NCI-H82 (cell line): Measurements from ENCODE around the gene FER.

ENCODE experiments used
- DNase-seq: peaks from one replicate; lab custom pipeline; 2025; lab: John Stamatoyannopoulos, UW

FER gene

DNA sequence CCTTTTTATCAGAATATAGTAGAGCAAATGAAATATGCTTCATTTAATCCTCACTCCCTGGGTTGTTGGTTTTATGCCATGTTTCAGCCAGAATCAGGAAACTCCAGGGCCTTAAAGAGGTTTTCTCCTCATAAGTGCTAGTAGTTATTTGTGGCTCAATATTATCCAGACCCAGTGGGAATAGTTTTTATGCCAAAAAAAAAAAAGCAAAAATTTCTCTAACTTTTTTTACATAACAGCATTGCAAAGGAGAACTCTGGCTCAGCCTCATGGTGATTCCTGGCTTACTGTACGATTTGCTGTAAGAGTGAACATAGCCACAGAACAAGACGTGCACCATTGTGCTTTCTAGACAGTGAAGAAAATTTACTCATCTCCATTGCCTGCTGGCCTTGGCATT, 429.5 kb downstream of the FER start:
- DNase-seq: no peak

DNA sequence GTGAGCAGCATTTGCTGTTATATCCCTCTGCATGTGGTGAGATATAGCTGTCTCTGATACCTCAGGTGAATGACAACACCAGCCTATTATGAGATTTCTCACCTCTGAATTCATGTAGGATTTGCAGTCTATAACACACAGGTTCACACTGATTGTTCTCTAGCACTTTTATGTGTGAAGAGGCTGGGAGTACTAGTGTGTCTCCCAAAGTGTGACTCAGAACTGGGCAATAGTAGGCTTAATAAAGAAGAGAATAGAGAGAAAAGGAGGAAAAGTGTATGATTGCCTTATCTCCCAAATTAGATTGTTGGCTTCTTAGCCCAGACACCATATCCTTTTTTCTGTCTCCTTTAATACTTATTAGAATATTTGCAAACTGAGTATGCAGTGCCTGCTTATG, 430.1 kb downstream of the FER start:
- no peak for DNase-seq

DNA sequence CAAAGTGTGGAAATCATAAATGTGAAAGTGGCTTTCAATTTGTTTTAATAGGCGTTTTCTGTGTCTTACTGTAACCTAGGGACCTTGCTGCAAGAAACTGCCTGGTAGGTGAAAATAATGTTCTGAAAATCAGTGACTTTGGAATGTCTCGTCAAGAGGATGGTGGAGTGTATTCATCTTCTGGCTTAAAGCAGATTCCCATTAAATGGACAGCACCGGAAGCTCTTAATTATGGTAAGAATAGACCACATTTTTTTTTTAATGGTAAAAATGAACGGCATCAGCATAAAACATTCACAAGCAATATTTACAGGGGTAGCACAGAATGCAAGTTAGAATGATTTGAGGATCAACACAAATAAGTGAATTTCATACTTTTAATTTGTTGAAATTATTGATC, 433.0 kb downstream of the FER start:
- DNase-seq: no peak

DNA sequence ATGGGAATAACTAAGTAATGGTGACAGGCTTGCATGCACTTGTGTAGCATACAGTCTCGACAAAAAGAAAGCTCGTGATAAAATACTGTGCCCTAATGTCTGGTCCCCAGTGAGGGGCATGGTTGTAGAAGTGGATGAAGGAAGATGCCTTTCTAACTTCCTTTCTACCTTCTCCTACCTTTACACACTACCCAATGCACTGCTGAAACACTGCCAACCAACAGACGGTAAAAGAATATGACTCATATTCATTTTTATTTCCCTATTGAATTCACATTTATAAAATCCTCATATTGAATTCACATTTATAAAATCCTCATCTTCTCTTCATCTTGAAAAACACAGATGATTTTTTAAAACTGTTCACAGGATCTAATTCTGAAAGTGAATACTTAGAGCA, 439.1 kb downstream of the FER start:
- no peak for DNase-seq

- DNase-seq: no peak
These were observed 443.5 kb downstream of the FER start for GRCh38 chr5:109191153-109191558.

GRCh38 chr5:109192027-109192426, 444.3 kb downstream of the FER start:
- no peak for DNase-seq

- no peak for DNase-seq
These were observed 445.0 kb downstream of the FER start for GRCh38 chr5:109192555-109193281.

- DNase-seq: no peak
These were observed 448.0 kb downstream of the FER start for GRCh38 chr5:109195667-109196066.

- DNase-seq: no peak
These were observed 448.6 kb downstream of the FER start for GRCh38 chr5:109196087-109196822.

- DNase-seq: no peak
These were observed 449.1 kb downstream of the FER start for GRCh38 chr5:109196823-109197160.

- no peak for DNase-seq
These were observed 451.6 kb downstream of the FER start for GRCh38 chr5:109199289-109199688.

DNA sequence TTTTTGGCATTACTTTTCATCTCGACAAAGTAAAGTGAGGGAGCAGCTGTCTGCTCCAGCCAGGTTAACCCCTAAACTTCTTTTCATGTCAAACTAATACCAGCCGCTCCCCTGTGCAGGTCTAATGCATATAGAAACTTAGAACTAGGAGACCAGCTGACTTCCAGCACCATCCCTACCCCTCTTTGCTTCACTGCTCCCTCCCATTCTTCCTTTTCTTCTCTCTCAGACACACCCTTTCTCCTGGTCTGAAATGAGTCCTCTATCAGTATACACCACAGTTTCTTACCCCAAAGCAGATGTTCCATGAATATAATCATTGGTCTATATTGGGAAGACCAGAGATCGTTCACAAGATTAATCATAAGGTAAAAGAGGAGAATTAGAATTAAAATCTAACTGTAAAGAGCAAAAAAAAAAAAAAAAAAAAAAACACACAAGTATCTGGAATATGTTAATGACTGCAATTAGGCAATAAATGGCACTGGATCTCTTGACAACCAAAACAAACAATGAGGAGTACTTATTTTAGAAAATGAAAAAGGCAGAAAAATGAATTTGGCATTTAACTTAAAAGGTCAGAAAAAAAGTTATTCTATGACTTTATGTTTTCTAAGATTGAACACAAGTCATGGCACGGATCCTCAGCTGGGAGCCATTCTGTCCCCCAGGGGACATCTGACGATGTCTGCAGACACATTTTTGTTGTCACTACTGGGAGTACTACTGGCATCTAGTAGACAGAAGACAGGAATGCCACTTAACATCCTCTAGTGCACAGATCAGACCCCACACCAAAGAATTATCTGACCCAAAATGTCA, 452.3 kb downstream of the FER start:
- no peak for DNase-seq

- DNase-seq: no peak
These were observed 467.3 kb downstream of the FER start for GRCh38 chr5:109215040-109215439.

GRCh38 chr5:109218818-109219217, 471.1 kb downstream of the FER start:
- no peak for DNase-seq

- no peak for DNase-seq
These were observed 475.8 kb downstream of the FER start for GRCh38 chr5:109223531-109223930.

DNA sequence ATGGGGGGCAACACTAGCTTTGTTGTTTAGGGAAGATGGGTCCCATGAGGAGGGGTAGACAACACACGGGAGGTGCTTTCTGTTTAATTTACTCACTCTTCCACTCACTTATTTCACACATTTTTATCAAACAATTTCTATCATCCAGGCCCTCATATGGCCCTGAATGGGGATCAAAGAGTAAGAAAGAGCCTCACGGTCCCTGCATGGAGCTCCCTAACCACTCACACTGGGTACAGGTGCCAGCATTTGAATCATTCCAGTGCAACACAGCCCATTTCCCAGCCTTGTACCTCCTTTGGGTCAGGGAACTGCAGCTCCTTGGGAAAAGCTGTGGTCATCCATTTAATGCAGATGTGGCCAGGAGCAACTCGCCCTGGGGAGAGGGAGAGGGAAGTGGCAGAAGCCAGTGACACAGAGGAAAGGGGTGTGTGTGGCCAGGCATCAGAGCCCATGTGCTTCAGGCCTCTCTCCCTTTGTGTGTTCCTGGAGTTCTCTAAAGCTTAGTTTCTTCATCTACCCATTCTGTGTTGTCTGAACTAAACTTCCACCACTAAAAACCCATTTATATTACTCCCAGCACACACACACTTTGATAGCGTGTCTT, 476.7 kb downstream of the FER start:
- DNase-seq: no peak

DNA sequence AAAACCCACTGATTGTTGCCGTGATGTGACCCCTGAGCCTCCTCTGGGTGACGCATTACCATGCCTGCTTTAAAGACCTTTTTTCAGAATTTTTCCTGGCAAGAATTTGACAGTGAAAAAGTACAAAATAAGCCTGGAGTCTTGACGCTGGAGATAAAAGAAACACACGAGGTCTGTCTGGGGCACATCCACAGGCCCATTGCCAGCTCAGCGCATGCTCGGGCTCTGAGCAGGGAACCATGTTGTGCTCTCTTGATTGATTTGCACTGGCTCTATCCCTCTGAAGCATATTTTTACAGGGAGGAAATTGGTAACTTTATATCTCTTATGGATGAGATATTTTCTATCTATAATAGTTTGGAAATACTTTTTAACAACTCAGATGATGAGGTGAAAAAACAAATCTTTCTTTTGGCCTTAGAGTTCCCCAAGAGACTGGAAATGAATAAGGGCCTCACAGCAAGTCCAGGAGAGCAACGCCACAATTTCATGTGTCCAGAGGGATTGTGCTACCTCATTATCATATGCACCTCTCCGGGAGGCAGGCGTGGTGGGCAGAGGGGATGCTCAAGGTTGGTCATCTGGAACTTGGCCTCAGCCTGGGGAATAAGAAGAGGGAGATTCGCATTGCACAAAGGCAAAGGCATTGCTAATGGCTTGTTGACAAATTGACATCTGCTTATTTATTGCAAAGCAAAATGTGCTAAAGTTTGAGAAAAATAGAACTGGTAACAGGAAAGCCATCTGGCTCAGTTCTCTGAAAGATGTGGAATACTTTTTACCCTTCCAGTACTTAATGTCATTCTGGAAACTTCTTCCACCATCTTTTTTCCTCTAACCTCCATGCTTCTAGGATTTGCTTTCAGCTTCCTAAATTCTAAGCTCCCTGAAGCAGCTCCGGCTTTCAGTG, 478.3 kb downstream of the FER start:
- no peak for DNase-seq

DNA sequence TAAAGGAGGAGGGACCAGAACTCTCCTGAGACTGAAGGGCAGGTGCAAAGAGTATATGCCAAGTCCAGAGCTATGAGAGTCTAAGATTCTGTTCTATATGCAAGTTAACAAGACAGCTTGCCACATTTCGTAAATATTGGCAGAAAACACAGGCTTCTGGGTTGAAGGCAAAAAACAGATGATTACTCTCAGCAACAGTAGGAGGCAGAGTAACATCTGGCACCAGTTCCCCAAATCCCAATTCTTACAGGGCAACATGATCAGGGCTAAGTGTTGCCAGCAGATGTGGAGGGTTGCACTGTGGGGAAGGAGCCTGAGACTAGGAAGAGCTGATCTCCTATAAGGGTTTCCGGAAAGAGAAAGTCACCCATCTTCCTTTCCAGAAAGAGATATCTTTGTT, 482.7 kb downstream of the FER start:
- no peak for DNase-seq

DNA sequence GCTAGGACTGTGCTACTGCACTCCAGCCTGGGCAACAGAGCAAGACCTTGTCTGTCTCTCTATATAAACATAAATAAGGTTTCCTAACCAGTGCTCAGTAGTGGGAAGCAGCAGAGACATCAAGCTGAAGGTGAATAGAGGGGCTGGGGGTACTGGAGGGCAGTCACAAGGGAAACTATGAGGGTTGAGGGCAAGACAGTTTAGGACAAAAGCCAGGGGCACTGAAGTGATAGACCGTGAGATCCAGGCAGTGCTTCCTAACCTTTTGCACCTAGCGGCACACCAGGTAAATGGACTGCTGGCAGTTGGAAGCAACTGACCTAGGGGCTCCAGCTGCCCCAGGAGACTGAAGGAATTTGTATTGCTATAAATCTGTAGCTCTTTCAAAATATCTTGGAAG, 483.6 kb downstream of the FER start:
- no peak for DNase-seq

- DNase-seq: no peak
These were observed 486.7 kb downstream of the FER start for GRCh38 chr5:109234381-109234780.

DNA sequence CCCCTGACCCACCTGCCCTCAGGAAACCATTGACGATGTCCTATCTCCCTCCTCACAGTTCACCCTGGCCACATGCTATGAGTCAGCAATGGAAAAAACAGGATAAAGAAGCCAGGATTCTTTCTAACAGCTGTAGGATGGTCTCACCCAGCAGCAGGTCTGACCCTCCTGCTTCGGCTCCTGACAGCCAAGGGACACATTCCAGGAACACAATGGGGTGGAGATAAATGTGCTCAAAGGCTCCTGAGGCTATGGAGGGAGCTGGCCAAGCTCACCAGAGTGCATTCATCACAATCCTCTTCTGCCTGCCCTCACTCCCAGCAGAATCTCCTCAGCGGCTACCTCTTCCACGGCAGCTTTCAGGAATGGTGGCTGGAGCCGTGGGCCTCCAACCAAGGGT, 491.8 kb downstream of the FER start:
- no peak for DNase-seq

- DNase-seq: peak; percentile 27
These were observed 494.8 kb downstream of the FER start for GRCh38 chr5:109242518-109242917.
